T-helper 17 cell (primary cell): ENCODE data around the gene IQCH. TPM values are rescaled to one million over a fixed set of nuclear protein-coding genes. Genes with fewer than 3 reads are reported as not detected.
"Not testable (repeated sequence)": the region's sequence is repeated elsewhere in the genome, so short reads cannot be mapped to it uniquely, and the experiment has no call there.

ENCODE experiments used
- ATAC-seq: fragments of 150-1000 bp; cut with Tn5 transposase; 2 replicates; pipeline ENCODE4 v1.10.0; 2021; ENCODE audit warnings: mild to moderate bottlenecking, moderate library complexity
- DNase-seq, 3 donors: peaks; one replicate each; pipeline versions ENCODE4 v3.0.0 to v3.0.0-alpha.2; 2020 to 2021
- H3K9me3 ChIP-seq: one replicate; pipeline ENCODE4 v1.7.0; 2013; ENCODE audit warnings: low read length, mild to moderate bottlenecking; ENCODE audit not compliant: control insufficient read depth, poor library complexity, severe bottlenecking
- H3K27ac Mint-ChIP-seq: one replicate; pipeline ENCODE4 v1.8.0; 2022; ENCODE audit warnings: mild to moderate bottlenecking, moderate library complexity, mixed read lengths
- H3K27me3 Mint-ChIP-seq: one replicate; pipeline ENCODE4 v1.8.0; 2022; ENCODE audit warnings: mixed read lengths
- H3K36me3 Mint-ChIP-seq: one replicate; pipeline ENCODE4 v1.8.0; 2022; ENCODE audit warnings: low read depth, mixed read lengths
- H3K4me1 Mint-ChIP-seq: one replicate; pipeline ENCODE4 v1.8.0; 2022; ENCODE audit warnings: mild to moderate bottlenecking, mixed read lengths
- H3K4me3 Mint-ChIP-seq: one replicate; pipeline ENCODE4 v1.8.0; 2022; ENCODE audit warnings: mild to moderate bottlenecking, moderate library complexity, mixed read lengths
- total RNA-seq, 4 donors: library from RNA in 2 of 4; stranded (reverse) in 2 of 4; gene quantifications; one replicate each; pipeline ENCODE4 v1.2.3 and lab custom pipeline; 2022 to 2026

IQCH gene
- total RNA-seq, 2 donors from 2014 or later, result 0.70 to 1.2 TPM

DNA sequence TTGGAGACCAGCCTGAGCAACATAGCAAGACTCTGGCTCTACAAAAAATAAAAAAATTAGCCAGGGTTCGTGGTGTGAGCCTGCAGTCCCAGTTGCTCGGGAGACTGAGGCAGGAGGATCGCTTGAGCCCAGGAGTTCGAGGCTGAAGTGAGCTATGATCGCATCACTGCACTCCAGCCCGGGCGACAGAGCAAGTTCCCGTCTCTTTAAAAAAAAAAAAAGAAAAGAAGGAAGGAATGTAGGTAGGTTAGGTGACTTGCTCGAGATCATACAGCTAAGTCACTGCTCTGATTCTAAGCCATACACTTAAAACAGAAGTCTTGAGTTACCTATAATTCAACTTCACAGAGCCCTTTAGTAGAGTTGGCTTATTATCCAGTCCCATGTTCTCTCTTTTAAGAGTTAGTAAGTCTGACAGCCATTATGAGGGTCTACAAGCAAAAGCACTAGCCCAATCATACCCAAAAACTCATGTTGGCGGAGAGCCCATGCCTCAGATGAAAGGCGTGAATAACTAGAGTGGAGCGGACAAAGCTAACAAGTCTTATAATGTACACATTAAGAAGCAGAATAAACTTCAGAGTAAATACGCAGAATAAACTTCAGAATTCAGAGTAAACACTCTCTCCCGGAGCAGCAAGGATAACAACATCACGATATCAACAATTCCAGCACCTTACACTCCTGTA, 893 bp upstream of the IQCH start:
- peak overlapping the region; percentile 95 for H3K4me3 Mint-ChIP-seq
- no peak for ATAC-seq
- no peak for DNase-seq
- peak overlapping the region; percentile 94 for H3K27ac Mint-ChIP-seq
- H3K9me3 ChIP-seq, result no peaks in the 10 kb centered on the region
- H3K36me3 Mint-ChIP-seq, result peaks cover 7% of the 10 kb centered on the region
- H3K4me1 Mint-ChIP-seq, result peaks cover 32% of the 10 kb centered on the region
- no peaks in the 10 kb centered on the region for H3K27me3 Mint-ChIP-seq

DNA sequence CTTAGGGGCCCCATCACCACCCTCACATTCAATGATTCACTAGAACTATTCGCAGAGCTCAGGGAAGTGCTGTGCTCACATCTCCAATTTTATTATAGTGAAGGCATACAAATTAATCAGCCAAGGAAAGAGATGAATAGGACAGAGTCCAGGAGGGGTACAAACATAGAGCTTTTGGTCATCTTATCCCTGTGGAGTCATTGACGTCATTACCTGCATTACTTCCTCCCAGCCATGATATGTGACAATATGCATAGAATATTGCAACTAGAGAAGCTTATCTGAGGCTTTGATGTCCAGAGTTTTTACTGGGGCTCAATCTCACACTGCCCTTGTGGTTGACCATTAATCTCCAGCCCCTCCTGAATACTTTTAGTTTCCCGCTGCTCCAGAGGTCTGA, 1.5 kb downstream of the IQCH start:
- no peaks in the 10 kb centered on the region for H3K9me3 ChIP-seq
- ATAC-seq, result no peak
- no peak for DNase-seq
- H3K4me3 Mint-ChIP-seq, result peak overlapping the region; percentile 79
- H3K36me3 Mint-ChIP-seq, result peaks cover 5% of the 10 kb centered on the region
- peaks cover 24% of the 10 kb centered on the region for H3K4me1 Mint-ChIP-seq
- no peaks in the 10 kb centered on the region for H3K27me3 Mint-ChIP-seq
- H3K27ac Mint-ChIP-seq, result peak overlapping the region; percentile 94

DNA sequence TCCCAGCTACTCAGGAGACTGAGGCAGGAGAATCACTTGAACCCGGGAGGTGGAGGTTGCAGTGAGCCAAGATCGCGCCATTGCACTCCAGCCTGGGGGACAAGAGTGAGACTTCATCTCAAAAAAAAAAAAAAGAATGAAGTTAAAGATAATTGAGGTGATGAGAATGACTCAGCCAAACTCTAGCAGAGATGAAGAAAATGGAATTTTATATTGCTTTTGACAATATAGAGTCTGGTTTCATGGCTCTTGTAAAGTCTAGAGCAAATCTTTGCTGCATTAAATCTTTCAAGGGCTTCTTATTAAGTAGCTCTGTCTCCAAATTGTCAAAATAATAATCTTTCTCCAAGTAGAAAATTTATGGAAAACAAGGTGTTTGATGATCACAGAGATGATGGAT, 3.8 kb downstream of the IQCH start:
- H3K9me3 ChIP-seq, ATAC-seq, H3K4me3 Mint-ChIP-seq, H3K27ac Mint-ChIP-seq, H3K27me3 Mint-ChIP-seq, DNase-seq, H3K36me3 Mint-ChIP-seq, H3K4me1 Mint-ChIP-seq: not testable (repeated sequence)

DNA sequence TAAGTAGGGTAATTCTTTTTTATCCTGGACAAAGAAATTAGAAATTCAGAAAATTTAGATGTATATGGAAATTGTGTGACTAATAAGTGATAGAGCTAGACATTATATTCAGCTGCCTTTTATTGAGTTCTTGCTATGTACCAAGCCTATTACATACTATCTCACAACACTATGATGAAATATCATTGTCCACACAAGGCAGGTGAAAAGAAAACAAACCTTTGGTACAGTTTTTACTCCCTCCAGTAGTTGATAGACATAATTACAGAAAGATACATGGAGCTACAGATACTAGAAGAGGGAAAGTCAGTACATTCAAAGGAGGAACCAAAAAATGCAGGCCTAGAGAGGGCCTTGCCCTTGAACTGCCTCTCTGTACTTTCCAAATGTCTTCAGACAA, 4.8 kb downstream of the IQCH start:
- Mint-ChIP-seq H3K27me3 (no peaks in the 10 kb centered on the region), H3K4me1 (peaks cover 3% of the 10 kb centered on the region), H3K4me3 (no peak overlapping the region), H3K36me3 (no peaks in the 10 kb centered on the region), H3K27ac (no peak overlapping the region)
- DNase-seq (no peak), ATAC-seq (no peak)
- no peaks in the 10 kb centered on the region for H3K9me3 ChIP-seq

DNA sequence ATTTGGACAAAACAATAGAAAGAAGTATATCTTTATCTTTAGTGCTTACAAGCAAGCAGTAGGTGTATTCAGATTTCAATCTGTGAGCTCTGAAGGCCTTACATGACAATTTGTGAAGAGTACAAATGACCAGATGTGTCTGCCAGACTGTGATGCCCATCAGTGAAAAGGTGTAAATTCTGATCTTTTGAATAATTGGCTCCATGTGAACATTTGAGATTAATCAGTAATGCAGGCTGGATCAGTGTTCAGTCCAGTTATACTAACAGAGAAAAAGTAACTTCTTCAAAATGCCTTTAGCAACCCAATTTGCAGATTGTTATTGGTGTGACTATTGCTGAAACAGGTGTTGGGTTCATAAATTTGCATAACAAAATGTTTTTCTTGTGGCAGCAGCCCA, 5.2 kb downstream of the IQCH start:
- H3K9me3 ChIP-seq, result no peaks in the 10 kb centered on the region
- Mint-ChIP-seq H3K4me3 (no peak overlapping the region), H3K27ac (no peak overlapping the region), H3K36me3 (no peaks in the 10 kb centered on the region), H3K27me3 (no peaks in the 10 kb centered on the region), H3K4me1 (peaks cover 3% of the 10 kb centered on the region)
- no peak for DNase-seq
- ATAC-seq, result no peak

DNA sequence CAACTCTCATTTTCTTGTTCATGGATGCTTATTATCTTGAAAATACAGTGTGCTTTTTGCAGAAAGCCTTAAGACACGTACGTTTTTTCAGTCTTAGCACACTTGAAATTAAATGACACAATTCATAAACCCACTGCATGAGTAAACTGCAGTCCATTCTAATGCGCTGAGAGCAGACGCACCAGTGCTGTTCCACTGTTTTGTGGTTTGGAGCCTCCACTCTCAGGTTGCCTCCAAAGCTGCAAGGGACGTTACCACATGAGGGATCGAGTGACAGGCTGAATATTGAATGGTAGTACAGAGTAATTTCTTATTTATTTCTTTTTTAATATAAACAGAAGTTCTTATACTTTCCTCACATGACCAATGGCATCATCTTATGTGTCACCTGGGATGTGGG, 12.3 kb downstream of the IQCH start:
- no peaks in the 10 kb centered on the region for H3K9me3 ChIP-seq
- Mint-ChIP-seq H3K36me3 (no peaks in the 10 kb centered on the region), H3K27me3 (no peaks in the 10 kb centered on the region), H3K4me3 (no peak overlapping the region), H3K27ac (no peak overlapping the region), H3K4me1 (peaks cover 4% of the 10 kb centered on the region)
- no peak for ATAC-seq
- DNase-seq, result no peak

DNA sequence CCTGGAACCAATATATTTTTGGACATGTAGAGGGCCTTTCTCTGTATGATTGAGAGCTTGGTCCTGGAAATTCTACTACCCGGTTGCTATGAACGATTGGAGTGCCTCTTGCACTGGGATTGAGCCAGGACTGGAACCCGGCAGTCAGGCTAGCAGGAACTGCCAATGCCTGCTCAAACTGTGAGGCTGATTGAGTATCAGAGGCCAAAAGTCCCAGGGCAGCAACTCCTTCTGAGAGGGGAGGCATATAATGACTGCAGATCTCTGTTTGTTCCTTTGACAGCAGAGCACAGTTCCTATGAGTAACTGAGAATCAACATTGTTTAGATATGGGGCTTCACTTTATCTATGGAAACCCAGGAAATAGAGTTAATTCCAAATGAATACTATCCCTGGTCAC, 12.9 kb downstream of the IQCH start:
- no peak for DNase-seq
- H3K9me3 ChIP-seq, result no peaks in the 10 kb centered on the region
- Mint-ChIP-seq H3K27me3 (no peaks in the 10 kb centered on the region), H3K4me1 (peaks cover 4% of the 10 kb centered on the region), H3K27ac (no peak overlapping the region), H3K4me3 (no peak overlapping the region), H3K36me3 (no peaks in the 10 kb centered on the region)
- no peak for ATAC-seq

DNA sequence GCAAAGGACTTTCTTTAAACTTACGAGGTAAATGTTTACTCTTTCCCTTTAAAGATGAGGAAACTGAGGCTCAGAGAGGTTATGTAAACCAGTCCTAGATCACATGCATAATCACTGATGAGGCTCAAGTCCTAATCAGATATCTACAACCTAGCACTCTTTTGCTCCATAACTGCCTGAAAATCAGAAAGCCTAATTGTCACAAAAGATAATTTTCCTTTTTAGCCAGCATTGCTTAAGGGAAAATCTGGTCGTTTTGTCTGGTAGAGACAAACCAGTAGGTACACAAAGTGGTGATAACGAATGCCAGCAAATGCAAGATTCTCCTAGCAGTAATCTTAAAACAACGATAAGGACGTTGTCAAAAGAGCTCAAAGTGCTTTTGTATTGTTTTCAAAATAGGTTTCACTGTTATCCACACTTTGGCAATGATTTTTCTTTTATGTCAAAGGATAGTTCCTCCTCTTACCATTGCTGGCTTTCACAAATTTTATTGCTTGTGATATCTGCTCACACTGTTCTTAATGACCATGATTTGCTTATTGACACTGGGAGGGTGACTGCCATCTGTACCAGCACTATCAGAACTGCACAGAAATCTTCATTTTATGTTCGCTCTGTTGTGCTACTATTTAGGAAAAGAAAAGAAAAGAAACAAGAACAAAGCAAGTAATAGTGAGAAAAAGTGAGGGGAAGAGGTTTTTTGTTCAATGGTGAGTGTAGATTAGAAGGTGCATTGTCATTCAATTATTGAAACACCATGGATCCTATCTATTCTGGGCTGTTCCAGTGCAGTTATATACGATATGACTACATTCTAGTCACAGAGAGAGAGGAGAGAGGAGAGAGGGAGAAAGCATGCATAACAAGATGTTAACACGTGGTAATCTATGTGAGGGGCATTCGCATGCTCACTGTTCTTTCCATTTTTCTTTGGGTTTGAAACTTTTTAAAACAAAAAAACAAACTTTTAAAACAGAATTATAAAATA, 13.7 kb downstream of the IQCH start:
- Mint-ChIP-seq H3K4me3 (no peak overlapping the region), H3K36me3 (no peaks in the 10 kb centered on the region), H3K27me3 (no peaks in the 10 kb centered on the region), H3K27ac (no peak overlapping the region), H3K4me1 (peaks cover 4% of the 10 kb centered on the region)
- DNase-seq, result no peak
- ATAC-seq, result no peak
- no peaks in the 10 kb centered on the region for H3K9me3 ChIP-seq

DNA sequence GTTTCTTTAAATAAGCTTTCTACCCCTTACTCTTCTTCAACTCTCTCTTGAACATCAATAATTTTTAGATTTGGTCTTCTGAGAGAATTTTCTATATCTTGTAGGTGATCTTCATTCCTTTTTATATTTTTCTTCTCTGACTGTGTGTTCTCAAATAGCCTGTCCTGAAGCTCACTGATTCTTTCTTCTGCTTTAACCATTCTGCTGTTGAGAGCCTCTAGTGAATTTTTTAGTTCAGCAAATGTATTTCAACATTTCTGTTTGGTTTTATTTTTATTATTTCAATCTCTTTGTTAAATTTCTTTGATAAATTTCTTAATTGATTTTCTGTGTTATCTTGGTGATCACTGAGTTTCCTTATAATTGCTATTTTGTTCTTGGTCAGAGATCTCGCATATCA, 19.6 kb downstream of the IQCH start:
- H3K27ac Mint-ChIP-seq, result no peak overlapping the region
- no peak overlapping the region for H3K4me3 Mint-ChIP-seq
- no peaks in the 10 kb centered on the region for H3K4me1 Mint-ChIP-seq
- peaks cover 6% of the 10 kb centered on the region for H3K36me3 Mint-ChIP-seq
- no peaks in the 10 kb centered on the region for H3K27me3 Mint-ChIP-seq
- ATAC-seq, result no peak
- no peak for DNase-seq
- no peaks in the 10 kb centered on the region for H3K9me3 ChIP-seq

DNA sequence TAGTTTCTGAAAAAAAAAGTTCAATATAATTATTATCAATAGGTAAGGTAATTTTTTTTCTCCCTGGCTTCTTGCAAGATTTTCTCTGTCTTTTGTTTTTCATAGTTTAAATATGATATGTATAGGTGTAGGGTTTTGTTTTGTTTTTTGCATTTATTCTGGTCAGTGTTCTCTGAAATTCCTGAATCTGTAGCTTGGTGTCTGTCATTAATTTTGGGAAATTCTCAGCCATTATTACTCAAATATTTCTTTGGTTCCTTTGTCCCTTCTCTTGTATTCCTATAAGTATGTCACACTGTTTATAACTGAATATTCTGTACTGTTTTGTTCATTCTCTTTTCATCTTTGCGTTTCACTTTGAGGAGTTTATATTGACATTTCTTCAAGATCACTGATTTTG, 22.1 kb downstream of the IQCH start:
- no peaks in the 10 kb centered on the region for H3K27me3 Mint-ChIP-seq
- peaks cover 7% of the 10 kb centered on the region for H3K36me3 Mint-ChIP-seq
- H3K9me3 ChIP-seq, result no peaks in the 10 kb centered on the region
- no peak overlapping the region for H3K4me3 Mint-ChIP-seq
- H3K27ac Mint-ChIP-seq, result no peak overlapping the region
- DNase-seq, result no peak
- ATAC-seq, result no peak
- no peaks in the 10 kb centered on the region for H3K4me1 Mint-ChIP-seq

DNA sequence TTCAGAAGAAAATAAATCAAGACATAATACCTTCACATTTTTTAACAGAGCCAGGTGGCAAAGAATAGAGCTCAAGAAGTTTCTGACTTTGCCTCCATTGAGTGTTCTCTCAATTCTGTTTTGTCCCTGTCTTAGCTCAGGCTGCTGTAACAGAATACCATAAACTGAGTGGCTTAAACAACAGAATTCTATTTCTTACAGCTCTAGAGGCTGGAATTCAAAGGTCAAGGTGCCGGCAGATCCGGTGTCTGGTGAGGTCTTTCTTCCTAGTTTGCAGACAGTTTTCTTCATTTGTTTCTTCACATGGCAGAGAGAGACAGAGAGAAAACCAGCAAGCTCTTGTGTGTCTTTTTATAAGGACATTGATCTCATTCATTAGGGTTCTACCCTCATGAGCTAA, 25.6 kb downstream of the IQCH start:
- Mint-ChIP-seq H3K27ac (no peak overlapping the region), H3K4me3 (no peak overlapping the region), H3K4me1 (no peaks in the 10 kb centered on the region), H3K36me3 (peaks cover 4% of the 10 kb centered on the region), H3K27me3 (no peaks in the 10 kb centered on the region)
- DNase-seq (no peak), ATAC-seq (no peak)
- no peaks in the 10 kb centered on the region for H3K9me3 ChIP-seq

DNA sequence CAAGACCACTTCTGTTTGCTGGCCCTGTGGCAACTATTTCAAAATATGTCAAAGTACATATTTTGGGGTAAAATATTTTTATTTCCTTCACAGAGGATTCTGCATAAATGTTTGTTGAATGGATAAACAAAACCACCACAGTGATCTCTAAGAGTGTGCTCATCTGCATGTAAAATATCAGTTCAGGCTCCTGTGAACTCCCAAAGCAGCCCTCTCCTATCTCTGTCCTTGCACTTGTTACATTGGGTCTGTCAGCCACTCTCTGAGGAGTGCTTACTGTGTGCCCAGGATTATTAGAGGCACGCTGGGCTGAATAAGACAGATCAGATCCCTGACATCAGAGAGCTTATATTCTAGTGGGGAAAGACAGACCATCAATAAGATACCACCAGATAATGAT, 27.1 kb downstream of the IQCH start:
- H3K9me3 ChIP-seq, result no peaks in the 10 kb centered on the region
- Mint-ChIP-seq H3K27ac (no peak overlapping the region), H3K4me1 (no peaks in the 10 kb centered on the region), H3K4me3 (no peak overlapping the region), H3K36me3 (peaks cover 3% of the 10 kb centered on the region), H3K27me3 (no peaks in the 10 kb centered on the region)
- ATAC-seq (no peak), DNase-seq (no peak)

DNA sequence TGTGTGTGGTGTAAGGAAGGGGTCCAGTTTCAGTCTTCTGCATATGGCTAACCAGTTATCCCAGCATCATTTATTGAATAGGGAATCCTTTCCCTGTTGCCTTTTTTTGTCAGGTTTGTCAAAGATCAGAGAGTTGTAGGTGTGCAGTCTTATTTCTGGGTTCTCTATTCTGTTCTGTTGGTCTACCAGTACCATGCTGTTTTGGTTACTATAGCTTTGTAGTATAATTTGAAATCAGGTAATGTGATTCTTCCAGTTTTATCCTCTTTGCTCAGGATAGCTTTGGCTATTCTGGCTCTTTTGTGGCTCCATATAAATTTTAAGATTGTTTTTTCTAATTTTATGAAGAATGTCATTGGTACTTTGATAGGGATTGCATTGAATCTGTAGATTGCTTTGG, 31.0 kb downstream of the IQCH start:
- H3K27ac Mint-ChIP-seq, H3K27me3 Mint-ChIP-seq, H3K4me1 Mint-ChIP-seq, ATAC-seq, DNase-seq, H3K4me3 Mint-ChIP-seq, H3K36me3 Mint-ChIP-seq, H3K9me3 ChIP-seq: not testable (repeated sequence)

DNA sequence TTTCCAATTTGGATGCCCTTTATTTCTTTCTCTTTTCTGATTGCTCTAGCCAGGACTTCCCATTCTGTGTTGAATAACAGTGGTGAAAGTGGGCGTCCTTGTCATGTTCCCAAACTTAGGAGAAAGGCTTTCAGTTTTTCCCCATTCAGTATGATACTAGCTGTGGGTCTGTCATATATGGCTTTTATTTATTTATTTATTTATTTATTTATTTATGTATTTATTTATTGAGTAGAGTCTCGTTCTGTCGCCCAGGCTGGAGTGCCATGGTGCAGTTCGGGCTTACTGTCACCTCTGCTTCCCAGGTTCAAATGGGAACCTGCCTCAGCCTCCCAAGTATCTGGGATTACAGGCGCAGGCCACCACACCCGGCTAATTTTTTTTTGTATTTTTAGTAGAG, 31.8 kb downstream of the IQCH start:
- not testable (repeated sequence) for ATAC-seq, DNase-seq, H3K36me3 Mint-ChIP-seq, H3K4me3 Mint-ChIP-seq, H3K4me1 Mint-ChIP-seq, H3K9me3 ChIP-seq, H3K27ac Mint-ChIP-seq, H3K27me3 Mint-ChIP-seq
